ENCODE measurements around the gene RGPD8.
"Not testable (repeated sequence)": the region's sequence is repeated elsewhere in the genome, so short reads cannot be mapped to it uniquely, and the experiment has no call there.

RGPD8 gene

DNA sequence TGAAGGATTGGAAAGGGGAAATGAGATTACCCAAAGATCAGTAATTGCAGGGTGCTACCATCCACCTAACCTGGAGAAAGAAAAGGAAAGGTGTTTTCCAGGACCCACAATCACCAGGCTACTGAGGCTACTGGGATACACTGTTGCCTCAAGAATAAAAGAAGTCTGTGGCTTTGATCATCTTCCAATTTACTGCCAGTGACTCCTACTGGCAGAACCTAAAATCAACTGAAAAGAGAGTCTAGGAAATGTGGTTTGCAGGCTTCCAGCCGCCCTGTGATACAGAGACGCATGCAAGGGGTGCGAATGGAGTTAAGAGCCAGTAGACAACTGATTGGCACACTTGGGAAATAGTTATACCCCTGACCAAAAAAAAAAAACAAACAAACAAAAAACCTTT lies 31.9 kb upstream of the RGPD8 start:
- Histone ChIP-seq H3K4me1 (ENCODE audit: control insufficient read depth, insufficient read depth, low read length) (no peaks in the 10 kb centered on the region), H3K27me3 (ENCODE audit: control insufficient read depth, insufficient read depth, low read length) (no peaks in the 10 kb centered on the region), H3K9me3 (ENCODE audit: control insufficient read depth, insufficient read depth, low read length) (no peaks in the 10 kb centered on the region), H3K27ac (ENCODE audit: low read length) (no peak overlapping the region), H3K36me3 (ENCODE audit: control insufficient read depth, insufficient read depth, low read length) (no peaks in the 10 kb centered on the region), H3K4me3 (ENCODE audit: low read length) (no peak overlapping the region)
- no CpG with 5 or more reads among the region's 3 CpGs for WGBS (ENCODE audit: insufficient coverage, insufficient read length)
- no peak for DNase-seq (ENCODE audit: low read depth, low spot score)

DNA sequence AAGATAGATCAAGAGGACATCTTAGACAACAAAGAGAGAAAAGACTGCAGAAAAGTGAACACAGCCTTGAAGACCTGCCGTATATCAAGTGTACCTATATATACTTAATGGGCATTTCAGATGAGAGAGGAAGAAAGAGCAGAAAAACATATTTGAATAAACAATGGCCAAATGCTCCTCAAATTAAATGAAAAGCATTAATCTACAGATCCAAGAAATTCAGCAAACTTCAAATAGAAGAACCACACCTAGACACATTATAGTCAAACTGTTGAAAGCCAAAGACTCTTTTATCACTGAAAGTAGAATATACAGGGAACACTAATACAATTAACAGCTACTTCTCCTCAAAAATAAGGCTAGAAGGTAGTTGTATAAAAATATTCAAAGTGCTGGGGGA lies 29.8 kb upstream of the RGPD8 start:
- H3K36me3 ChIP-seq (ENCODE audit: control insufficient read depth, insufficient read depth, low read length), result no peaks in the 10 kb centered on the region
- no peak for DNase-seq (ENCODE audit: low read depth, low spot score)
- H3K27me3 ChIP-seq (ENCODE audit: control insufficient read depth, insufficient read depth, low read length), result no peaks in the 10 kb centered on the region
- no peak overlapping the region for H3K4me3 ChIP-seq (ENCODE audit: low read length)
- H3K27ac ChIP-seq (ENCODE audit: low read length), result no peak overlapping the region
- no CpG with 5 or more reads among the region's 1 CpG for WGBS (ENCODE audit: insufficient coverage, insufficient read length)
- no peaks in the 10 kb centered on the region for H3K4me1 ChIP-seq (ENCODE audit: control insufficient read depth, insufficient read depth, low read length)
- H3K9me3 ChIP-seq (ENCODE audit: control insufficient read depth, insufficient read depth, low read length), result no peaks in the 10 kb centered on the region

DNA sequence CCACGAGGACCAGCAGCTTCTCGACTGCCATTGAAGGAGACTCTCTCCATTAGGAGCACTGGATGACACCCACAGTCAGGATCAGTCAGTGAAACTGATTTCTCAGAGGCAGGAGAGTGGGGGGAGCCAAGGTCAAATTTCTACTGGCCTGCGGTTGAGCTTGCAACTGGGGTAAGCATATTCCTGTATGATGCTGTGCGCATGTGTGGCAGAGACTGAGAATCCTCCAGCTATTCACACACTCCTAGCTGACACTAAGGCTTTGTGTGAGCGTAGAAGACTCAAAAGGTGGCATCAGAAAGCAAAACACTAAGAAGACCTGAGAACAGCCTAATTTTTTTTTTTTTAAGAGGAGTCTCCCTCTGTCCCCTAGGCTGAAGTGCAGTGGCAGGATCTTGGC lies 28.7 kb upstream of the RGPD8 start:
- no CpG with 5 or more reads among the region's 5 CpGs for whole genome bisulfite sequencing (ENCODE audit: insufficient coverage, insufficient read length)
- no peak overlapping the region for H3K27ac ChIP-seq (ENCODE audit: low read length)
- H3K9me3 ChIP-seq (ENCODE audit: control insufficient read depth, insufficient read depth, low read length), result no peaks in the 10 kb centered on the region
- H3K27me3 ChIP-seq (ENCODE audit: control insufficient read depth, insufficient read depth, low read length), result no peaks in the 10 kb centered on the region
- no peak overlapping the region for H3K4me3 ChIP-seq (ENCODE audit: low read length)
- H3K4me1 ChIP-seq (ENCODE audit: control insufficient read depth, insufficient read depth, low read length), result no peaks in the 10 kb centered on the region
- no peak for DNase-seq (ENCODE audit: low read depth, low spot score)
- no peaks in the 10 kb centered on the region for H3K36me3 ChIP-seq (ENCODE audit: control insufficient read depth, insufficient read depth, low read length)

DNA sequence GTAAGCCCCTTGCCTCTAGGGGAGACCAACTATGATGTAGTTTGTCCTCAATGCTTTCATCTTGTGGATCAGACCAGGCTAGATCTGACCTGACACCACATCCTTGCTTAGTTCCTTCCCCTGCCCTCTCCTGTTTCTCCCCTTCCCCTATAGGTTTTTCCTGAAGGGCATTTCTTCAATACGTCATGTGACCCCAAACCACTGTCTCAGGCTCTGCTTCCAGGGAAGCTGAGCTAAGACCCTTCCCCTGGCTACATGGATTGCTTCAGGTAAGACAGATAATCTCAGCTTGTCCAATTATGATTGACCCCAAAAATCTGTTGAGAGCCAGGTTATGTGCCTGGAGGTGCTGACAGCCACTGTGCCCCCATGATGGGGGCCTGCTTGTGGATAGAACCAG lies 25.9 kb upstream of the RGPD8 start:
- Histone ChIP-seq H3K27ac (ENCODE audit: low read length) (no peak overlapping the region), H3K4me3 (ENCODE audit: low read length) (no peak overlapping the region)

DNA sequence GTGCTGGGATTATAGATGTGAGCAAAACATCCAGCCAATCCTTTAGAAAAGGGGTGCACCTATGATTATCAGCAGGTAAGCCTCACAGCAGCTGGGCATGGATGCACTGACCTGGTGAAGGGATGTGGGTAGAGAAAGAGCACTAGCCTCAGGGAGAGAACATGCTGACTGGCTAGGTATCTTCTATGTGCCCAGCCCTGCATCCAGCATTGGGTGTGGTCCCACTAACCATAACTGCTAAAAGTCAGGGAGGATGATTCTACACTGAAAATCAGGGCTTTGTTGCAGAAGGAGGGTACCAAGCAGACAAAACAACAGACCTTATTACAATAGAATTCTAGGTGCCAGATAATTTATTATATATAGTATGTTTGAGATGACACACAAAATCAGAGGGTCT lies 21.1 kb upstream of the RGPD8 start:
- Histone ChIP-seq H3K4me1 (ENCODE audit: control insufficient read depth, insufficient read depth, low read length) (no peaks in the 10 kb centered on the region), H3K9me3 (ENCODE audit: control insufficient read depth, insufficient read depth, low read length) (no peaks in the 10 kb centered on the region), H3K27ac (ENCODE audit: low read length) (no peak overlapping the region), H3K4me3 (ENCODE audit: low read length) (no peak overlapping the region), H3K27me3 (ENCODE audit: control insufficient read depth, insufficient read depth, low read length) (no peaks in the 10 kb centered on the region), H3K36me3 (ENCODE audit: control insufficient read depth, insufficient read depth, low read length) (no peaks in the 10 kb centered on the region)
- DNase-seq (ENCODE audit: low read depth, low spot score), result no peak

More for the DNA sequence above, 25.9 kb upstream of the RGPD8 start:
- Histone ChIP-seq H3K4me1 (ENCODE audit: control insufficient read depth, insufficient read depth, low read length) (no peaks in the 10 kb centered on the region), H3K9me3 (ENCODE audit: control insufficient read depth, insufficient read depth, low read length) (no peaks in the 10 kb centered on the region), H3K27me3 (ENCODE audit: control insufficient read depth, insufficient read depth, low read length) (no peaks in the 10 kb centered on the region), H3K36me3 (ENCODE audit: control insufficient read depth, insufficient read depth, low read length) (no peaks in the 10 kb centered on the region)
- WGBS (ENCODE audit: insufficient coverage, insufficient read length), result no CpG with 5 or more reads among the region's 1 CpG
- DNase-seq (ENCODE audit: low read depth, low spot score), result no peak

DNA sequence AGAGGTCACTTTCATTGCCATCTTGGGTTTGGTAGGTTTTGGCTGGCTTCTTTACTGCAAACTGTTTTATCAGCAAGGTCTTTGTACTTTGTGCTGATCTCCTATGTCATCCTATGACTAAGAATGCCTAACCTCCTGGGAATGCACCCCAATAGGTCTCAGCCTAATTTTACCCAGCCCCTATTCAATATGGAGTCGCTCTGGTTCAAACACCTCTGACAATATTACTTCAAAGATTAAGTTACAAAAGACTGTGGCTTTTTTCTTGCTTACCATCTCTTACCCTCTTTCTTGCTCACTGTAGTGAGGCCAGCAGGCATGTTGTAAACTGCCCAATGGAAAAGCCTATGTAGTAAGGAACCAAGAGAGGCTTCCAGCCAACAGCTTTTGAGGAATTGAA lies 17.9 kb upstream of the RGPD8 start:
- DNase-seq (ENCODE audit: low read depth, low spot score), result no peak
- Histone ChIP-seq H3K27me3 (ENCODE audit: control insufficient read depth, insufficient read depth, low read length) (no peaks in the 10 kb centered on the region), H3K36me3 (ENCODE audit: control insufficient read depth, insufficient read depth, low read length) (no peaks in the 10 kb centered on the region), H3K9me3 (ENCODE audit: control insufficient read depth, insufficient read depth, low read length) (no peaks in the 10 kb centered on the region), H3K4me3 (ENCODE audit: low read length) (no peak overlapping the region), H3K4me1 (ENCODE audit: control insufficient read depth, insufficient read depth, low read length) (no peaks in the 10 kb centered on the region), H3K27ac (ENCODE audit: low read length) (no peak overlapping the region)
- no CpG with 5 or more reads among the region's 1 CpG for WGBS (ENCODE audit: insufficient coverage, insufficient read length)

DNA sequence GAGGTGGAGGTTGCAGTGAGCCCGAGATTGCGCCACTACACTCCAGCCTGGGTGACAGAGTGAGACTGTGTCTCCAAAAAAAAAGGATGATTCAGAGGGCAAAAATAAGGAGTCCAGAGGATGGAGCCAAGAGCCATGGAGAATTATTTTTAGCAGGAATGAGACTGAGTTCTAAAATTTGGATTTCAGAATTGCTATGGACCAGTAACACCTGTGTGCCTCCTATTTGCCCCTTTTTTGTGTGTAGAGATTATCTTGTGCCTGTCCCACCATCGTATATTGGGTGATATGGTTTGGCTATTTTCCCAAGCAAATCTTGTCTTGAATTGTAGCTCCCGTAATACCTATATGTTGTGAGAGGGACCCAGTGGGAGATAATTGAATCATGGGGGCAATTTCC lies 16.4 kb upstream of the RGPD8 start:
- Histone ChIP-seq H3K4me3 (ENCODE audit: low read length) (no peak overlapping the region), H3K36me3 (ENCODE audit: control insufficient read depth, insufficient read depth, low read length) (no peaks in the 10 kb centered on the region), H3K9me3 (ENCODE audit: control insufficient read depth, insufficient read depth, low read length) (no peaks in the 10 kb centered on the region), H3K27ac (ENCODE audit: low read length) (no peak overlapping the region), H3K27me3 (ENCODE audit: control insufficient read depth, insufficient read depth, low read length) (no peaks in the 10 kb centered on the region), H3K4me1 (ENCODE audit: control insufficient read depth, insufficient read depth, low read length) (no peaks in the 10 kb centered on the region)
- DNase-seq (ENCODE audit: low read depth, low spot score), result no peak
- WGBS (ENCODE audit: insufficient coverage, insufficient read length), result no CpG with 5 or more reads among the region's 4 CpGs

DNA sequence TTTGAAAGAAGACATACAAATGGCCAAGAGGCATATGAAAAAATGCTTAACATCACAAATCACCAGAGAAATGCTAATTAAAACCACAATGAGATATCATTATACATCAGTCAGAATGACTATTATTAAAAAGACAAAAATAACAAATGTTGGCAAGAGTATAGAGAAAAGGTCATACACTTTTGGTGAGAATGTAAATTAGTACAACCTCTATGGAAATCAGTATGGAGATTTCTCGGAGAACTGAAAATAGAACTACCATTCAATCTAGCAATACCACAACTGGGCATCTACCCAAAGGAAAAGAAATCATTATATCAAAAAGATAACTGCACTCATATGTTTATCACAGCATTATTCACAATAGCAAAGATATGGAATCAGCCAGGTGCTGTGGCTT lies 10.8 kb upstream of the RGPD8 start:
- H3K9me3 ChIP-seq (ENCODE audit: control insufficient read depth, insufficient read depth, low read length); H3K27me3 ChIP-seq (ENCODE audit: control insufficient read depth, insufficient read depth, low read length); H3K4me3 ChIP-seq (ENCODE audit: low read length); H3K36me3 ChIP-seq (ENCODE audit: control insufficient read depth, insufficient read depth, low read length); H3K27ac ChIP-seq (ENCODE audit: low read length); H3K4me1 ChIP-seq (ENCODE audit: control insufficient read depth, insufficient read depth, low read length); DNase-seq (ENCODE audit: low read depth, low spot score): not testable (repeated sequence)
- no CpG with 5 or more reads among the region's 1 CpG for WGBS (ENCODE audit: insufficient coverage, insufficient read length)

DNA sequence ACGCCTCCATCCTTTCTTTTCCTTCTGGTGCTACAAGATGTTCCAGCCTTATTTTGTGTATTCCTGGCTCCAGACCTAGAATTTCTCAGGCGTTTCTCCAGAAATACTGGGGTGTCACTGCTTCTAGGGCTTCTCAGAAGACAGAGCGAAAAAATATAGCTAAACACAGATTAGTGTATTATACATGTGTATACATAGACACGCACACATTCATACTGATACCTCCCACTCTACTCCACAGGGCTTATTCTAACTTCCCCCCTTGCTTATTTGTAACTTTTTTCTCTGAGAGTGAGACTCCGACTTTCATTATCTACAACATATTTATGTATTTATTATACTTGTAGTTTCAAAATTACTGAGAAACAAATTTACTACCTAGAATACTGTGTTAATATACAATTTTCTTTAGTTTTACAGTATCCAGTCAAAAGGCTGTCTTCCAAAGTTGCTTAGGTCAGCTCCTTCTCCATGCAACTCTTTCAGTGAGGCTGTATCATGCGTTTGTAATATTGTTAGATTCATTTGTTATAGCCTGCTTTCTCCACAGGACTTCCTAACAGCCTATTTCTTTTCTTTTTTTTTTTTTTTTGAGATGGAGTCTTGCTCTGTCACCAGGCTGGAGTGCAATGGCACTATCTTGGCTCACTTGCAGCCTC lies 5.3 kb upstream of the RGPD8 start:
- not testable (repeated sequence) for H3K4me3 ChIP-seq (ENCODE audit: low read length); DNase-seq (ENCODE audit: low read depth, low spot score); H3K36me3 ChIP-seq (ENCODE audit: control insufficient read depth, insufficient read depth, low read length); H3K27ac ChIP-seq (ENCODE audit: low read length); H3K4me1 ChIP-seq (ENCODE audit: control insufficient read depth, insufficient read depth, low read length); H3K27me3 ChIP-seq (ENCODE audit: control insufficient read depth, insufficient read depth, low read length); H3K9me3 ChIP-seq (ENCODE audit: control insufficient read depth, insufficient read depth, low read length)
- no CpG with 5 or more reads among the region's 6 CpGs for whole genome bisulfite sequencing (ENCODE audit: insufficient coverage, insufficient read length)

DNA sequence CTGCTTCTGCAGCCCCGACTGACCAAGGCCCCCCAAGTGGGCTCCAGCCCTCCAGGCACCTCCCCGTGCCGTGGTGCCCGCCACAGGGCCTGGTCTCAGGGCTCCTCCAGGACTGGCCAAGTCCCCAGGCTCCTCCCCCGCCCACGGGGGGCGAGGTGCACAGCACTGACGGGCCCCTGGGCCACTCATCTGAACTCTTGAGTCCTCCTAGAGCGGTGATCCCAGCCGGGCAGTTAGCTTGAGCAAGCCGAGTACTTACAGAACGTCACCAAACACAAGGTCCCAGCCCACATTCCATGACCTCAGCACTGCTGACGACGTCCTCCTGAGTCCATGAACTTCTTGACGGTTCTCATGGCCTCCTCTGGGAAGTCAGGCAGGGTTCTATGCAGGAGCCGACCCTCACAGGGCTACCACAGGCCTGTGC lies 4.0 kb upstream of the RGPD8 start:
- WGBS (ENCODE audit: insufficient coverage, insufficient read length), result no CpG with 5 or more reads among the region's 16 CpGs
- H3K9me3 ChIP-seq (ENCODE audit: control insufficient read depth, insufficient read depth, low read length); H3K27me3 ChIP-seq (ENCODE audit: control insufficient read depth, insufficient read depth, low read length); DNase-seq (ENCODE audit: low read depth, low spot score); H3K27ac ChIP-seq (ENCODE audit: low read length); H3K36me3 ChIP-seq (ENCODE audit: control insufficient read depth, insufficient read depth, low read length); H3K4me1 ChIP-seq (ENCODE audit: control insufficient read depth, insufficient read depth, low read length); H3K4me3 ChIP-seq (ENCODE audit: low read length): not testable (repeated sequence)

DNA sequence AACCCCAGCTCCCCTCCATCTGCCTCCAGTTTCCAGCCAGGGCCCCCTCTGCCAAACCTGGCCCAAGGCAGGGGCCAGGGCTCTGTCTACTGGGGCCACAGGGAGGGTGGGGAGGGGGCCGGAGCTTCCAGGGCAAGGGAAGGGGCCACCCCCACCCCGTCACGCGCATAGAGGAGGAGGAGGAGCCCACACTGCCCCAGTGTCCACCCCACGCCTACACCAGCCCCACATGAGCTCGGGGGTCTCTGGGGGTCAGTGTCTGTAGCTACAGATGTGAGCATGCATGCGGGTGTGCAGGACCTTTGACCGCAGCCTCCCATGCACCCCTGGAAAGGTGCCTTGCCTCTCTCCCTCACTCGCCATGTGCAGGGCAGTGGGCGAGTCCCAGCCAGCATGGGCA lies 3.5 kb upstream of the RGPD8 start:
- H3K4me3 ChIP-seq (ENCODE audit: low read length); H3K9me3 ChIP-seq (ENCODE audit: control insufficient read depth, insufficient read depth, low read length); H3K4me1 ChIP-seq (ENCODE audit: control insufficient read depth, insufficient read depth, low read length); H3K27ac ChIP-seq (ENCODE audit: low read length); H3K36me3 ChIP-seq (ENCODE audit: control insufficient read depth, insufficient read depth, low read length); H3K27me3 ChIP-seq (ENCODE audit: control insufficient read depth, insufficient read depth, low read length); DNase-seq (ENCODE audit: low read depth, low spot score): not testable (repeated sequence)
- WGBS (ENCODE audit: insufficient coverage, insufficient read length), result no CpG with 5 or more reads among the region's 10 CpGs

All from iPS DF 6.9 (cell line).